GM23248 (cell line): ENCODE measurements around the gene LKAAEAR1.

ENCODE experiments used
- EZH2 ChIP-seq: fragments of 200-600 bp; sonication (generic); IDR thresholded peaks from 2 replicates; pipeline ENCODE4 v1.6.1; 2018; ENCODE audit warnings: antibody characterized with exemption, mild to moderate bottlenecking; ENCODE audit not compliant: insufficient read depth, poor library complexity, severe bottlenecking
- EZH2phosphoT487 ChIP-seq: fragments of 200-600 bp; sonication (generic); IDR thresholded peaks from 2 replicates; pipeline ENCODE4 v1.6.1; 2018; ENCODE audit warnings: antibody characterized with exemption, moderate library complexity, mild to moderate bottlenecking, low read depth; ENCODE audit not compliant: insufficient read depth

DNA sequence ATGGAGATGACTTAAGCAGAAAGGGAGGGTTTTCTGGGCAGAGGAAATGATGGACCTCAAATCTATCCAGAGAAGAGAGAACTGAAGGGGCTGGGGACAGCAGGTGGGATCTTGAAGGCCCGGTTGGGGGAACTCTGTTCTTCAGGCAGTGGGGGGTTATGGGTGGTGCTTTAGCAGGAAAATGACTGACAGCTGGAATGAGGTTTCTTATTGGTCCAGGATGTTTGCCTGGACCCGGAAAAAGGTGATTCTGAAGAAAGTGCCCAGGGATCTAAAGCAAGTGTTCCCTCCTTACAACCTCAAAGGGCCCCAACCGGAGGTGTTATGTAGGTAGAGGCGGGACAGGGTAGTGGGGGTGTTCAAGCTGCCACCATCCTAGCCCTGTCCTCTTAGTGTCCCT lies 11.3 kb upstream of the LKAAEAR1 start:
- TF ChIP-seq EZH2phosphoT487 (no peak), EZH2 (no peak)
